GM19025 (cell line): ENCODE results near the gene FKBP7.
"Not testable (repeated sequence)": the region's sequence is repeated elsewhere in the genome, so short reads cannot be mapped to it uniquely, and the experiment has no call there.

Experiments used
- ATAC-seq: cut with Tn5 transposase; IDR thresholded peaks from one replicate; pipeline ENCODE4 v1.9.1; 2021; ENCODE audit warnings: mild to moderate bottlenecking, low read depth, moderate library complexity; ENCODE audit not compliant: unreplicated experiment

The FKBP7 gene

DNA sequence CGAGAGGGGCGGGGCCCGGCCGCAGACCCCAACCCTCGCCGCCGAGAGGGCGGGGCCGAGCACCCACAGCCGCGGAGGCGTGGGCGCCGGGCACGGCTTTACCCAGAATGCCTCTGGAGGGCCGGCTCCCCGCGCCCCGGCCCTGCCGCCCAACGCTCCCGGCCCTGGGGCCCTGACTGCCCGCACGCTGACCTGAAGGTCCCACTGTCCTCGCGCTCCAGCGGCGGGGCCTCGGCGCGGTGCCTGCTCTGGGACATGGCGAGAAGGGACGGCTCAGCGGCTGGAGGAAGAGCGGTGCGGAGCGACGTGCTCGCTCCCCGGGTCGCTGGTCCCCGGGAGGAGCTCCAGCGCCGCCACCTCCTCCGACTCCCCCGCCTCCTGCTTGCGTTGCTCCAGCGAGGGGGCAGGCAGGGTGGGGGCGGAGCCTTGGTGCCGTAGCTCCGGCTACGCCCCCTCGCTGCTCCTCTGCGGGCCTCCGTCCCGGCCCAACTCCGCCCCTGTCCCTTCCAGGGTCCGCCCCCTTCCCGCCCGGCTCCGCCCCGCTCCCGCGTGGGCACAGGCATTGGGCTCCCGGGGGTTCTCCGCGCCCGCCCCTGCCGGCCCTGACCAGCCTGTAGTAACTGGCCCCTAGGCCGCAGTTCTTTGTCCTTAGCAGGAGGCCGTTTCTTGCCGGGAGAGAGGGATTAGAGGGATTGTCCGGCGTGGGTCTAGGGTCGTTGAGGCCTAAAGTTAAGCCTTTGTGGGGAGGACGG lies 27.4 kb downstream of the FKBP7 start, which contains the start of the genes PJVK and PRKRA:
Gene PJVK (plus strand): TSS at position 605 of the 752 bp plus-strand sequence. CDS start 2,032 bp downstream, outside the sequence.
Gene PRKRA (minus strand): TSS at position 402 of the 752 bp plus-strand sequence. CDS start 145 bp downstream, at position 257.
- peak; percentile 87 for ATAC-seq

- ATAC-seq: peak; percentile 32
These were observed 28.0 kb downstream of the FKBP7 start for GRCh38 chr2:178450524-178450773.

- ATAC-seq: peak; percentile 0
These were observed 28.5 kb downstream of the FKBP7 start for GRCh38 chr2:178449700-178450523.

- no peak for ATAC-seq
These were observed 29.3 kb downstream of the FKBP7 start for GRCh38 chr2:178448968-178449661.

DNA sequence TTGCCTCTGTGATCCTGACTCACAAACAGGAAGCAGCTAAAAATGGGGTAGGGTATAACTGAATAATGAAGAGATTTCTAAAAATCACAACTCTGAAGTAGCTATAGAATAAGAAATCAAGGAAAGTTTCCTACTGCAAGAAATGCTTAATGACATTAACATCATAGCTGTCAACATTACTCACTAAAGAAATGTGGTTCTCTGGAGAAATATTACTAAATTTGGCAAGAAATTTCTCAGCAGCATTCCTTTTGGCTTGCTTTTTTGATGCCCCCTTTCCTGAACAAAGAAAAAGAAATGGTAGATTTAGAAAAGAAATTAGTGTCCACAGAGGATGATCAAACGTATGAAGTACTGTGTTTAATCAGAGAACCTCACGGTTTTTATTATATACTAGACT lies 37.0 kb downstream of the FKBP7 start:
- ATAC-seq: no peak

DNA sequence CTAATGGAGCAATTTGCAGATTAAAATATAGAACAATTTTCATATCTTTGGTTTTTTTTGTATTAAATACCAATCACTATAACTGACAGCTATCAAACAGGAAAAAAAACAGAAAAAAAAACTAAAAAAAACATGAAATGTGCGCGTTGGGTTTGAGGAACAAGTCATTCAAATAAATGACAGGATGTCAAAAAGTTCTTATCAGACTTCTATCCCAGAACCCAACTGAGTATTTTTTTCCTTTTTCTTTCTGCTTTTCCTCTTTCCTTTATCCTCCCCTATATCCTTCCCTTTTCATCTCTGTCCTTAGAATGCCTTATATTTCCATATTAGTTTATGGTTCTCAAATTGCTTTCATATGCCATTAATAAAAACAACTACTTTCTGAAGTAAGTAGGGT lies 41.7 kb downstream of the FKBP7 start:
- ATAC-seq: no peak

DNA sequence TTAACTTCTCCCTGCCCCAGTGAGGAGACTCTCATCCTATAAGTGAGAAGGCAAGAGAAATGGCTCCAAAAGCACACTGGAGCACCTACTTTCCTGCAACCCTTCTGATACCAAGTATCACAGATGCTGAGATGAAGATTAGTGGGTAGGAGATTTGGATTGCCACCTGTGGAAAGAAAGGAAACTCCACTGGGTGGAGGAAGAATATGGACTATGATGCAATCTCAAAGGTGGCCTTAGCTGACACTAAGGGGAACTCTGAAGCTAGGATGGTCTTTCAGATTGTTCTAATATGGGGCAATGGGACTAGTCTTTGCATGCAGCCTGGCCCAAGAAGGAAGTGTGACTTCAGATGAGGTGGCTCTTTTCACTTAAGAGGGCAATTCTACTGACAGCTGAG lies 49.1 kb downstream of the FKBP7 start:
- no peak for ATAC-seq

DNA sequence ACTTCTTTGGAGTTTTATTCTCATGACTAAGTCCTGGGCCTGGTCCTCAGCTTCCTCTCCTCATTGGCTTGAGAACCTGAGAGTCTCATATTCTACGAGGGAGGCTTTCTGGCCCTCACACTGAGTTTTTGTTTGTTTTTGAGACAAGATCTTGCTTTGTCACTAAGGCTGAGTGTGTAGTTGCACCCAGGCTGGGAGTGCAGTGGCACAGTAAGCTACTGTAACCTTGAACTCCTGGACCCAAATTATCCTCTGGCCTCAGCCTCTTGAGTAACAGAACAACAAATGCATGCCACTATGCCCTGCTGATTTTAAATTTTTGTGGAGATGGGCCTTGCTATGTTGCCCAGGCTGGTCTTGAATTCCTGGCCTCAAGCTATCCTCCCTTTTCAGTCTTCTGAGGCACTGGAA lies 50.0 kb downstream of the FKBP7 start:
- no peak for ATAC-seq

GRCh38 chr2:178427458-178427857 lies 50.9 kb downstream of the FKBP7 start:
- no peak for ATAC-seq

GRCh38 chr2:178426388-178426787 lies 52.0 kb downstream of the FKBP7 start:
- ATAC-seq: no peak

DNA sequence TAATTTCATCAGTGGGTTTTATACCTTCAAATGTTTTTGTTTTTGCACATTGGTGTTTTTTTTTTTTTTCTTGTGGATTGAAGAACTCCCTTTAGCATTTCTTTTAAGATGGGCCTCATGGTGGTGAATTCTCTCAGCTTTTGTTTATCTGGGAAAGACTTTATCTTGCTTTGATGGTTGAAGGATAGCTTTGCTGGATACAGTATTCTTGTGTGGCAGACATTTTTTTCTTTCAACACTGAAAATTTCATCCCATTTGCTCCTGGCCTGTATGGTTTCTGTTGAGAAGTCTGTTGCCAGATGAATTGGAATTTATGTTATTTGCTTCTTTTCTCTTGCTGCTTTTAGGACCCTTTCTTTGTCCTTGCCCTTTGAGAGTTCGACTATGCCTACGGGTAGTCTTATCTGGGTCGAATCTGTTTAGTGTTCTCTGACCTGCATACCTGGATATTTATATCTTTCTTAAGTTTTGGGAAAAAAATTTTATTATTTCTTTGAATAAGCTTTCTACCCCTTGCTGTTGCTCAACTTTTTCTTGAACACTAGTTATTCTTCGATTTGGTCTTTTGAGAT lies 53.1 kb downstream of the FKBP7 start:
- ATAC-seq: no peak

DNA sequence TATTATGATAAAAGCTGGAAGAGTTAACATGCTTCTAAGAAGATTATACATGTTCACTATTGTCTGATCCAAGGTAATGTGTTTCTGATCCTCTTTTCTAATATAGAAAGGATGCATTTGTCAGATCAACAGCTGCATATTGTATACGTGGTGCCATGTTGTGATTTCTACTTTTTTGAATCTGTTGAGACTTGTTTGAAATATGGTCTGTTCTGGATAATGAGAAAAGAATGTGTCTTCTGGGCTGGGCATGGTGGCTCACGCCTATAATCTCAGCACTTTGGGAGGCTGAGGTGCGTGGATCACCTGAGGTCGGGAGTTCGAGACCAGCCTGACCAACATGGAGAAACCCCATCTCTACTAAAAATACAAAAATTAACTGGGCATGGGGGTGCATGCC lies 54.7 kb downstream of the FKBP7 start:
- not testable (repeated sequence) for ATAC-seq

DNA sequence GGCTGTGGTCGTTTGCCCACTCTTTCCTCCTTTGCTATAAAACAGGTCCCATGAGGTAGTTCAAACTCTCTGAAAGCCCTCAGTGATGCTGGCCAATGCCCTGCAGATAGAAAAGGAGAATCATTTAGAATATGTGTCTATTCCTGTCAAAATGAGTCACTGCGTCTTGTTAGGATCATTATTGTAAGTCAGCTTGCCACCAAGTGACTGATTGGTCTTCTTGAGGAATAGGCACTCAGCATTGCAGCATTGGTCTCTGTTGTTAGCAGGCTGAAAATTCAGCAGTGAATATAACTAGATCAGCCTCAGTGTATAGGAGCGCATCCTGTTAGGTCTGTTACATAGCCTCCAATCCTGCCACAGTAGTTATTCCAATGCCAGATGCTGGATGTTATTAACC lies 56.3 kb downstream of the FKBP7 start:
- ATAC-seq: no peak

DNA sequence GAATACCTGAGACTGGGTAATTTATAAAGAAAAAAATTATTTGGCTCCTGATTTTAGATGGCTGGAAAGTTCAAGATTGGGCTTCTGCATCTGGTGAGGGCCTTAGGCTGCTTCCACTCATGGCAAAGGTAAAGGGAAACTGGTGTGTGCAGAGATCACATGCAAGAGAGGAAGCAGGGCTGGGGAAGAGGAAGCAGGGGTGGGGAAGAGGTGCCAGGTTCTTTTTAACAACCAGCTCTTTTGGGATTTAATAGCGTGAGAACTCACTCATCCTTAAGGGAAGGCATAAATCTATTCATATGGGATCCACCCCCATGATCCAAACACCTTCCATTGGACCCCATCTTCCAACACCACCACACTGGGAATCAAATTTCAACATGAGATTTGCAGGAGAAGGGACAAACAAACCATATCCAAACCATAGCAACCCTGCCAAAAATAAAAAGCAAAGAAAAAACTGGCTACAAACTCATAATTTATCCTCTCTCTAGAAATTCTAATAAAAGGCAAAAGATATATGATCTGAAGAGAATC lies 57.9 kb downstream of the FKBP7 start:
- ATAC-seq: no peak

DNA sequence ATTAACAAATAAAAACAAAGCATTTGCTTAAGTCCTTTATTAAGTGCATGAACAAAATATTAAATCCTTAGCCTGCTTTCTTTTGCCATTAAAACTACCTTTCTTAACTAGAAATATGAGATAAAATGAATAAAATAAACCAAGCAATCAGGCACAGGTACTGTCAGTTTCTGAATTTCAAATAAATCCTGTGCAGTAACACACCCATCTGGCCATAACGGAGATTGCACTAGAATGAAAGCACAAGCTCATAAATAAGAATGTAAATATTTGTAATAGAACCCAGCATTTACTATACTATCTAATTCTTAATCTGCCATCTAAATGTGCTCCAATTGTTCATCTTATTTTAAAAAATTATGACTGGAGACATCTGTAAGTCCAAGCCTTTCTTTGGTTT lies 59.3 kb downstream of the FKBP7 start:
- ATAC-seq: no peak

- no peak for ATAC-seq
These were observed 60.0 kb downstream of the FKBP7 start for GRCh38 chr2:178418426-178418825.

- ATAC-seq: no peak
These were observed 60.5 kb downstream of the FKBP7 start for GRCh38 chr2:178417916-178418315.

DNA sequence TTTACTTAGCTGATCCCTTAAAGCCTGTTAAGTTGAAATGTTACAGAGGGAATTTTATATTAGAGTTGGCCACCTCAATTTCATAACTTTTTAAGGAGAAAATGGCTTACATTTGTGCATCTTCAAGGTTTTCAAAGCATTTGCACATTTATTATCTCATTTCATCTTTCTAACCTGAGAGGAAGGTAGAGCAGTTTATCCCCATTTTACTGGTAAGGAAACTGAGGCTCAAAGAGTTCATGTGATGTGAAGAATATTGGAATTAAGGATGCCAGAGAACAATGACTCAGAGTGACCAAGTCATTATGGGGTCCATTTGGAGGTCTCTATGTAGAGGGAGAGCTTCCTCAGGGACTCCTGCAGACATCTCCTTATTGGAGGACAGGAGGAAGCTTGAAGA lies 62.4 kb downstream of the FKBP7 start:
- ATAC-seq: no peak

GRCh38 chr2:178414266-178415247 lies 63.8 kb downstream of the FKBP7 start:
- ATAC-seq: peak; percentile 67
